DOHH2 (cell line): Measurements from ENCODE around the gene LRRC4C.

ENCODE experiments used
- H3F3A ChIP-seq: fragments of 200-600 bp; sonication (generic), shearing (Covaris generic); 2 replicates; pipeline ENCODE4 v1.6.0; 2016; ENCODE audit warnings: antibody characterized with exemption, mild to moderate bottlenecking; ENCODE audit not compliant: control insufficient read depth, insufficient read depth
- H3K27ac ChIP-seq: fragments of 200-600 bp; sonication (generic); 2 replicates; pipeline ENCODE4 v1.5.1; 2014; ENCODE audit warnings: low read depth, mild to moderate bottlenecking, low read length, moderate library complexity
- H3K27me3 ChIP-seq: fragments of 200-600 bp; sonication (generic); 2 replicates; pipeline ENCODE4 v1.6.1; 2014; ENCODE audit warnings: mild to moderate bottlenecking, low read length, mixed read lengths; ENCODE audit not compliant: control insufficient read depth
- H3K36me3 ChIP-seq: fragments of 200-600 bp; sonication (generic); 2 replicates; pipeline ENCODE4 v1.6.1; 2014; ENCODE audit warnings: mild to moderate bottlenecking, low read length, moderate library complexity, mixed read lengths; ENCODE audit not compliant: control insufficient read depth
- H3K4me1 ChIP-seq: fragments of 200-600 bp; sonication (generic); 2 replicates; pipeline ENCODE4 v1.6.1; 2014; ENCODE audit warnings: mild to moderate bottlenecking, low read length, mixed read lengths; ENCODE audit not compliant: control insufficient read depth
- H3K4me2 ChIP-seq: fragments of 200-600 bp; sonication (generic); 2 replicates; pipeline ENCODE4 v1.6.0; 2014; ENCODE audit warnings: mild to moderate bottlenecking, low read length, moderate library complexity
- H3K4me3 ChIP-seq: fragments of 200-600 bp; sonication (generic); 2 replicates; pipeline ENCODE4 v1.5.1; 2014; ENCODE audit warnings: mild to moderate bottlenecking, low read length, mixed read lengths
- H3K79me2 ChIP-seq: fragments of 200-600 bp; sonication (generic); 2 replicates; pipeline ENCODE4 v1.6.1; 2014; ENCODE audit warnings: mild to moderate bottlenecking, low read length, mixed read lengths; ENCODE audit not compliant: control insufficient read depth
- H3K9me2 ChIP-seq: fragments of 200-600 bp; sonication (generic); replicated peaks from 2 replicates; pipeline ENCODE4 v1.6.1; 2014; ENCODE audit warnings: mild to moderate bottlenecking, low read length, mixed read lengths; ENCODE audit not compliant: control insufficient read depth
- H3K9me3 ChIP-seq: fragments of 200-600 bp; sonication (generic); 2 replicates; pipeline ENCODE4 v1.6.1; 2014; ENCODE audit warnings: antibody characterized with exemption, low read length, mixed read lengths; ENCODE audit not compliant: control insufficient read depth, insufficient read depth
- H4K20me1 ChIP-seq: fragments of 200-600 bp; sonication (generic); 2 replicates; pipeline ENCODE4 v1.6.0; 2014; ENCODE audit warnings: low read depth, mild to moderate bottlenecking, antibody characterized with exemption, low read length, moderate library complexity; ENCODE audit not compliant: control insufficient read depth, insufficient read depth
- CTCF ChIP-seq: fragments of 200-600 bp; sonication (generic); IDR thresholded peaks from one replicate; pipeline ENCODE4 v1.5.1; 2014; ENCODE audit warnings: antibody characterized with exemption, mild to moderate bottlenecking, low read depth, low read length; ENCODE audit not compliant: poor library complexity, severe bottlenecking
- EZH2phosphoT487 ChIP-seq: fragments of 200-600 bp; sonication (generic); IDR thresholded peaks from 2 replicates; pipeline ENCODE4 v1.6.1; 2017; ENCODE audit warnings: borderline replicate concordance, mild to moderate bottlenecking, antibody characterized with exemption, low read length, moderate library complexity, mixed read lengths

Gene LRRC4C

GRCh38 chr11:41313226-41313625, 146.2 kb downstream of the LRRC4C start:
- Histone ChIP-seq H3K27me3 (no peaks in the 10 kb centered on the region), H3K9me2 (no peaks in the 10 kb centered on the region), H3F3A (0 out of 2 replicates have a peak, but pooled peaks cover 3% of the 10 kb centered on the region), H3K4me1 (peaks cover 25% of the 10 kb centered on the region), H3K4me3 (no peak overlapping the region), H4K20me1 (no peaks in the 10 kb centered on the region), H3K79me2 (no peaks in the 10 kb centered on the region), H3K4me2 (no peak overlapping the region), H3K9me3 (no peaks in the 10 kb centered on the region), H3K27ac (no peak overlapping the region), H3K36me3 (no peaks in the 10 kb centered on the region)
- TF ChIP-seq CTCF (no peak), EZH2phosphoT487 (no peak)

- Histone ChIP-seq H3F3A (0 out of 2 replicates have a peak, but pooled peaks cover 3% of the 10 kb centered on the region), H3K79me2 (no peaks in the 10 kb centered on the region), H3K9me2 (no peaks in the 10 kb centered on the region), H3K4me1 (peaks cover 48% of the 10 kb centered on the region), H3K27ac (peak overlapping the region; percentile 80), H3K4me3 (peak overlapping the region; percentile 52), H3K4me2 (peak overlapping the region; percentile 57), H3K9me3 (no peaks in the 10 kb centered on the region), H4K20me1 (no peaks in the 10 kb centered on the region), H3K36me3 (no peaks in the 10 kb centered on the region), H3K27me3 (no peaks in the 10 kb centered on the region)
- TF ChIP-seq CTCF, result peak; percentile 60
- TF ChIP-seq EZH2phosphoT487, result no peak
Observed at GRCh38 chr11:41309716-41310115, 149.7 kb downstream of the LRRC4C start.

GRCh38 chr11:41309111-41309522, 150.3 kb downstream of the LRRC4C start:
- peaks cover 48% of the 10 kb centered on the region for H3K4me1 ChIP-seq
- H3K27ac ChIP-seq, result peak overlapping the region; percentile 80
- H3K4me3 ChIP-seq, result peak overlapping the region; percentile 52
- H3K9me3 ChIP-seq, result no peaks in the 10 kb centered on the region
- H3K79me2 ChIP-seq, result no peaks in the 10 kb centered on the region
- no peaks in the 10 kb centered on the region for H3K27me3 ChIP-seq
- H3F3A ChIP-seq, result 0 out of 2 replicates have a peak, but pooled peaks cover 3% of the 10 kb centered on the region
- H3K9me2 ChIP-seq, result no peaks in the 10 kb centered on the region
- peak overlapping the region; percentile 57 for H3K4me2 ChIP-seq
- no peaks in the 10 kb centered on the region for H4K20me1 ChIP-seq
- no peaks in the 10 kb centered on the region for H3K36me3 ChIP-seq
- TF ChIP-seq EZH2phosphoT487 (no peak), CTCF (no peak)
